DND-41 (cell line): ENCODE measurements around the gene RNF150.

Source experiments
- ATAC-seq: fragments of 200-7000 bp; cut with Tn5 transposase; 3 replicates; pipeline ENCODE4 v1.9.1; 2021; ENCODE audit warnings: low read depth; ENCODE audit not compliant: insufficient read depth
- DNase-seq: peaks from one replicate; pipeline ENCODE4 v3.0.0-alpha.2; 2020
- H2AFZ ChIP-seq: 2 replicates; pipeline ENCODE4 v1.6.0; 2012; ENCODE audit warnings: low read depth, low read length
- H3K27ac ChIP-seq: 2 replicates; pipeline ENCODE4 v1.5.1; 2012; ENCODE audit warnings: low read length, inconsistent platforms
- H3K27me3 ChIP-seq: fragments of 200-600 bp; sonication (generic); 2 replicates; pipeline ENCODE4 v1.6.0; 2012; ENCODE audit warnings: low read length, mild to moderate bottlenecking, inconsistent platforms; ENCODE audit not compliant: insufficient read depth, poor library complexity
- H3K36me3 ChIP-seq: 2 replicates; pipeline ENCODE4 v1.5.1; 2012; ENCODE audit warnings: low read length, inconsistent platforms; ENCODE audit not compliant: insufficient read depth
- H3K4me1 ChIP-seq: 2 replicates; pipeline ENCODE4 v1.5.1; 2012; ENCODE audit warnings: mild to moderate bottlenecking, low read length; ENCODE audit not compliant: insufficient read depth
- H3K4me2 ChIP-seq: 2 replicates; pipeline ENCODE4 v1.6.0; 2012; ENCODE audit warnings: mild to moderate bottlenecking, moderate library complexity, low read length, inconsistent platforms; ENCODE audit not compliant: insufficient read depth
- H3K4me3 ChIP-seq, 2 experiments: fragments of 200-600 bp in 1 of 2; shearing (Covaris generic) in 1 of 2; 2 replicates each; pipeline ENCODE4 v1.5.1; 2012 to 2016; ENCODE audit warnings: inconsistent platforms in 2 of 2, low read length in 2 of 2, mild to moderate bottlenecking in 2 of 2, low read depth in 1 of 2, moderate library complexity in 1 of 2
- H3K79me2 ChIP-seq: 2 replicates; pipeline ENCODE4 v1.6.0; 2012; ENCODE audit warnings: low read length, inconsistent platforms; ENCODE audit not compliant: insufficient read depth
- H3K9ac ChIP-seq: 2 replicates; pipeline ENCODE4 v1.6.0; 2012; ENCODE audit warnings: low read depth, mild to moderate bottlenecking, inconsistent platforms, low read length, moderate library complexity
- H3K9me3 ChIP-seq: 2 replicates; pipeline ENCODE4 v1.5.1; 2012; ENCODE audit warnings: low read length, moderate library complexity, mild to moderate bottlenecking, inconsistent platforms; ENCODE audit not compliant: insufficient read depth, severe bottlenecking
- H4K20me1 ChIP-seq: 2 replicates; pipeline ENCODE4 v1.6.0; 2012; ENCODE audit warnings: low read length; ENCODE audit not compliant: insufficient read depth
- EZH2 ChIP-seq: IDR thresholded peaks from 3 replicates; pipeline ENCODE4 v1.6.1; 2012; ENCODE audit warnings: borderline replicate concordance, low read depth, mild to moderate bottlenecking, moderate library complexity, low read length, inconsistent platforms; ENCODE audit not compliant: severe bottlenecking
- TF ChIP-seq, protein P1 (sequence below): IDR thresholded peaks from 2 replicates; pipeline ENCODE4 v1.5.1; 2012; ENCODE audit warnings: borderline replicate concordance, low read length, moderate library complexity, mild to moderate bottlenecking; ENCODE audit not compliant: poor library complexity, severe bottlenecking; ENCODE audit errors: extremely low read depth

RNF150 gene

DNA sequence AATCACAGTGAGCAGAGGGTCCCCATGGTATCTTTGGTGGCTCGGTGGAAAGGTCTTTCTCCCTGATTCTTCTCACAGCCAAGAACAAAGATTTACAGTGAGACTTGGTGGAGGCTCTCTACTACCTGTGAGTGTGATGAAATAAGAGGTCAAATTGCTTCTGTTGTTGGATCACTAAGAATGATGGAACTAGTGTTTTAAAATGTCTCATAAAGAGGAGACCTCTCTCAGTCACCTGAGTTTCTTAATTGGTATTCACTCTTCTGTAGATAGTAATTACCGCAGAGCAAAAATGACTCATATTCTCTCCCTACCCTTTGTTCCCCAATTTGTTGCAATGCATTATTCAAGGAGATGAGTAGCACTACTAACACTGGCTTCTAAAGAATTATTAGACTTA, 276.2 kb downstream of the RNF150 start:
- Histone ChIP-seq H2AFZ (no peak overlapping the region), H4K20me1 (no peaks in the 10 kb centered on the region), H3K4me3 (no peak overlapping the region)

DNA sequence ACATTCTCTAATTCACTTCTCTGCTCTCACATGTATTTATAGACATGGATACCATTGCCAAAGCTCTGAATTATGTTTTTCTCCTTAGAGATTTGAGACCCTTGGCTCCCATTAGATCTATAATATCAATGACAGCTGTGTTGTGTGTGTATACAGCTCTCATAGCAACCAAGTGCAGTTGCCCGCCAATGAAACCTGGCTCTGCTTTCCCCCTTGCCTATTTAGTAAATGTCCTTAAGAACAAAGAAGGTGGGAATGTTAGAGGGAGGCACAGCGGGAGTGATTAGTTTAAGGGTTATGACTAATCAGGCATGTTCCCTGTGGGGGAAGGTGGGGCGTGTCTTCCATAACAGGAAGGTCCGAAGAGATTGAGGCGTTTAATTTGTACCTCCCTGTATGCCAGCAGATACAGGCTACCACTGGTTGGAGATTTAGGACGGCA, 276.6 kb downstream of the RNF150 start:
- Histone ChIP-seq H3K4me2 (no peak overlapping the region), H3K4me3 (no peak overlapping the region)

More for the DNA sequence above, 276.2 kb downstream of the RNF150 start:
- ATAC-seq, result no peak
- Histone ChIP-seq H3K9me3 (no peaks in the 10 kb centered on the region), H3K79me2 (no peaks in the 10 kb centered on the region), H3K36me3 (no peaks in the 10 kb centered on the region), H3K27ac (no peak overlapping the region), H3K4me2 (no peak overlapping the region), H3K27me3 (peaks cover 4% of the 10 kb centered on the region), H3K4me1 (no peaks in the 10 kb centered on the region), H3K9ac (no peak overlapping the region)
- no peak for DNase-seq
- no peak for TF ChIP-seq EZH2
- TF ChIP-seq, protein P1, sequence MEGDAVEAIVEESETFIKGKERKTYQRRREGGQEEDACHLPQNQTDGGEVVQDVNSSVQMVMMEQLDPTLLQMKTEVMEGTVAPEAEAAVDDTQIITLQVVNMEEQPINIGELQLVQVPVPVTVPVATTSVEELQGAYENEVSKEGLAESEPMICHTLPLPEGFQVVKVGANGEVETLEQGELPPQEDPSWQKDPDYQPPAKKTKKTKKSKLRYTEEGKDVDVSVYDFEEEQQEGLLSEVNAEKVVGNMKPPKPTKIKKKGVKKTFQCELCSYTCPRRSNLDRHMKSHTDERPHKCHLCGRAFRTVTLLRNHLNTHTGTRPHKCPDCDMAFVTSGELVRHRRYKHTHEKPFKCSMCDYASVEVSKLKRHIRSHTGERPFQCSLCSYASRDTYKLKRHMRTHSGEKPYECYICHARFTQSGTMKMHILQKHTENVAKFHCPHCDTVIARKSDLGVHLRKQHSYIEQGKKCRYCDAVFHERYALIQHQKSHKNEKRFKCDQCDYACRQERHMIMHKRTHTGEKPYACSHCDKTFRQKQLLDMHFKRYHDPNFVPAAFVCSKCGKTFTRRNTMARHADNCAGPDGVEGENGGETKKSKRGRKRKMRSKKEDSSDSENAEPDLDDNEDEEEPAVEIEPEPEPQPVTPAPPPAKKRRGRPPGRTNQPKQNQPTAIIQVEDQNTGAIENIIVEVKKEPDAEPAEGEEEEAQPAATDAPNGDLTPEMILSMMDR, result no peak

DNA sequence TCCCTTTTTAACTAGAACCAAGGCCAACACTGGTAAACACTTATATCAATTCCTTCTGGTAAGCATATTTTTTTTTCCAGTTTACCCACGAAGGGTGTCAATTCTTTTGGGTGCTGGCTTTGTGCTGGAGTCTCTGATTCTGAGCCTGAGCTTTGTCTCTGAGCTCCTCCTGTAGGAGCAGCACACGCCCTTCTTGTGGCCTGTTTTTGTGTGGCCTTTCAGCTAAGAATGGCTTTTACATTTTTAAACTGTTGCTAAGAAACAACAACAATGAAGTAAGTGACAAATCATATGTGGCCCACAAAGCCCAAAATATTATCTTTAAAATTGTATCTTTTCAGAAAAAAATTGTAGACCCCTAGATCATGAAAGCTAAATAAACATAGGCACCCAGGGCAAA, 279.1 kb downstream of the RNF150 start:
- Histone ChIP-seq H3K79me2 (no peaks in the 10 kb centered on the region), H3K27ac (no peak overlapping the region), H3K4me2 (no peak overlapping the region), H3K9ac (no peak overlapping the region), H3K4me1 (no peaks in the 10 kb centered on the region), H3K27me3 (peaks cover 4% of the 10 kb centered on the region), H3K4me3 (no peak overlapping the region), H3K9me3 (no peaks in the 10 kb centered on the region), H4K20me1 (no peaks in the 10 kb centered on the region), H2AFZ (no peak overlapping the region; the same call in 1 of the 2 replicates), H3K36me3 (no peaks in the 10 kb centered on the region)
- TF ChIP-seq, protein P1, result no peak
- TF ChIP-seq EZH2, result no peak
- no peak for DNase-seq
- ATAC-seq, result no peak

More for the DNA sequence above, 276.6 kb downstream of the RNF150 start:
- Histone ChIP-seq H4K20me1 (no peaks in the 10 kb centered on the region), H3K27me3 (peaks cover 4% of the 10 kb centered on the region), H3K4me1 (no peaks in the 10 kb centered on the region), H2AFZ (no peak overlapping the region), H3K27ac (no peak overlapping the region), H3K9me3 (no peaks in the 10 kb centered on the region), H3K9ac (no peak overlapping the region), H3K79me2 (no peaks in the 10 kb centered on the region), H3K36me3 (no peaks in the 10 kb centered on the region)
- ATAC-seq (no peak), DNase-seq (no peak)
- TF ChIP-seq, protein P1, result no peak
- TF ChIP-seq EZH2, result no peak

DNA sequence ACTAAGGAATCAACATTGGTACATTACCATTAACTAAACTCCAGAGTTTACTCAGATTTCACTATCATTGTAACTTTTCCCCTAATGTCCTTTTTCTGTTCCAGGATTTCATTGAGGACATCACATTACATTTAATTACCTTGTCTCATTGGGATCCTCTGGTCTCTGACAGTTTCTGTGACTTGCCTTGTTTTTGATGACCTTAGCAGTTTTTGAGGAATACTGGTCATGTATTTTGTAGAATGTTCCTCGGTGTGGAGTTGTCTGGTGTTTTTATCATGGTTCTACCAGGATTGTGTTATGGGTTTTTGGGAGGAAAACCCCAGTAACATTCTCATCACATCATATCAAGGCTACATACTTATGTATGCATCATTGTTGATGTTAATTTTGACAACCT, 281.5 kb downstream of the RNF150 start:
- Histone ChIP-seq H3K27ac (no peak overlapping the region), H3K4me2 (no peak overlapping the region), H2AFZ (no peak overlapping the region), H3K36me3 (no peaks in the 10 kb centered on the region), H3K79me2 (no peaks in the 10 kb centered on the region), H3K4me3 (no peak overlapping the region), H3K9ac (no peak overlapping the region), H3K27me3 (peaks cover 7% of the 10 kb centered on the region), H3K9me3 (no peaks in the 10 kb centered on the region), H4K20me1 (no peaks in the 10 kb centered on the region), H3K4me1 (no peaks in the 10 kb centered on the region)
- no peak for ATAC-seq
- DNase-seq, result no peak
- TF ChIP-seq, protein P1, result no peak
- TF ChIP-seq EZH2, result no peak
